ENCODE data around the gene METTL22.
A peak's percentile ranks its signal among the peaks of the same experiment; 100 is the strongest.

Gene METTL22

GRCh38 chr16:8682551-8683259, 61.2 kb downstream of the METTL22 start:
- Histone ChIP-seq H3K27ac (replicated peaks; ENCODE audit: low read length) (no peak overlapping the region), H3K27me3 (ENCODE audit: control insufficient read depth in 3 of 3, insufficient read depth in 3 of 3, low read depth in 1 of 3, low read length in 3 of 3) (peaks cover 0 to 25% (median 0%) of the 10 kb centered on the region in 3 experiments)

GRCh38 chr16:8683640-8684039, 62.1 kb downstream of the METTL22 start:
- Histone ChIP-seq H3K4me1 (ENCODE audit: control insufficient read depth in 2 of 2, insufficient read depth in 1 of 2, low read depth in 1 of 2, low read length in 2 of 2) (peaks cover 7 to 12% of the 10 kb centered on the region in 2 donors), H3K27ac (replicated peaks; ENCODE audit: low read length) (no peak overlapping the region), H2BK5ac (ENCODE audit: low read length) (no peak overlapping the region), H4K91ac (ENCODE audit: low read depth, low read length, poor library complexity) (no peak overlapping the region), H3K23ac (ENCODE audit: low read depth, low read length, poor library complexity) (no peak overlapping the region), H2BK12ac (ENCODE audit: low read length) (no peak overlapping the region), H3K9ac (ENCODE audit: low read depth, low read length, poor library complexity) (no peak overlapping the region), H3K14ac (ENCODE audit: low read length) (no peak overlapping the region), H2AK5ac (ENCODE audit: low read depth, low read length) (no peak overlapping the region), H2BK15ac (ENCODE audit: low read length) (no peak overlapping the region), H3K79me1 (ENCODE audit: low read depth, low read length) (no peaks in the 10 kb centered on the region), H2AFZ (ENCODE audit: low read length) (no peak overlapping the region), H4K8ac (ENCODE audit: low read depth, low read length) (no peak overlapping the region), H3K4me3 (ENCODE audit: low read length in 2 of 2) (no peak overlapping the region), H3K4ac (ENCODE audit: low read length) (no peak overlapping the region), H3K36me3 (replicated peaks in 1 of 2; ENCODE audit: control insufficient read depth in 2 of 2, insufficient read depth in 2 of 2, low read length in 2 of 2) (no peaks in the 10 kb centered on the region), H3K4me2 (ENCODE audit: insufficient read depth, low read length, poor library complexity, severe bottlenecking) (no peak overlapping the region), H3K18ac (ENCODE audit: low read length) (no peak overlapping the region), H2BK120ac (ENCODE audit: low read depth, low read length) (no peak overlapping the region), H3K27me3 (ENCODE audit: control insufficient read depth in 3 of 3, insufficient read depth in 3 of 3, low read depth in 1 of 3, low read length in 3 of 3) (peaks cover 0 to 26% (median 0%) of the 10 kb centered on the region in 3 experiments), H3K9me3 (replicated peaks in 1 of 2; ENCODE audit: control insufficient read depth in 2 of 2, insufficient read depth in 1 of 2, low read depth in 1 of 2, low read length in 2 of 2) (peaks cover 0 to 13% of the 10 kb centered on the region in 2 donors)
- WGBS, 2 donors (ENCODE audit: extremely low coverage in 2 of 2, insufficient read length in 2 of 2, insufficient replicate concordance in 1 of 2), result no CpG with 5 or more reads among the region's 4 CpGs
- DNase-seq (ENCODE audit: low spot score), result no peak

More at GRCh38 chr16:8682551-8683259, 61.2 kb downstream of the METTL22 start:
- Histone ChIP-seq H4K91ac (ENCODE audit: low read depth, low read length, poor library complexity) (no peak overlapping the region), H2AK5ac (ENCODE audit: low read depth, low read length) (no peak overlapping the region), H3K4me3 (ENCODE audit: low read length in 2 of 2) (no peak overlapping the region), H3K9me3 (replicated peaks in 1 of 2; ENCODE audit: control insufficient read depth in 2 of 2, insufficient read depth in 1 of 2, low read depth in 1 of 2, low read length in 2 of 2) (peaks cover 0 to 13% of the 10 kb centered on the region in 2 donors), H3K9ac (ENCODE audit: low read depth, low read length, poor library complexity) (no peak overlapping the region), H3K4ac (ENCODE audit: low read length) (no peak overlapping the region), H3K18ac (ENCODE audit: low read length) (no peak overlapping the region), H2BK120ac (ENCODE audit: low read depth, low read length) (no peak overlapping the region), H3K4me2 (ENCODE audit: insufficient read depth, low read length, poor library complexity, severe bottlenecking) (no peak overlapping the region), H2BK12ac (ENCODE audit: low read length) (no peak overlapping the region), H3K4me1 (ENCODE audit: control insufficient read depth in 2 of 2, insufficient read depth in 1 of 2, low read depth in 1 of 2, low read length in 2 of 2) (peaks cover 7 to 12% of the 10 kb centered on the region in 2 donors), H3K36me3 (replicated peaks in 1 of 2; ENCODE audit: control insufficient read depth in 2 of 2, insufficient read depth in 2 of 2, low read length in 2 of 2) (no peaks in the 10 kb centered on the region), H2BK5ac (ENCODE audit: low read length) (no peak overlapping the region), H2BK15ac (ENCODE audit: low read length) (no peak overlapping the region), H3K14ac (ENCODE audit: low read length) (no peak overlapping the region), H4K8ac (ENCODE audit: low read depth, low read length) (no peak overlapping the region), H2AFZ (ENCODE audit: low read length) (no peak overlapping the region), H3K79me1 (ENCODE audit: low read depth, low read length) (no peaks in the 10 kb centered on the region), H3K23ac (ENCODE audit: low read depth, low read length, poor library complexity) (no peak overlapping the region)
- no CpG with 5 or more reads among the region's 9 CpGs for WGBS, 2 donors (ENCODE audit: extremely low coverage in 2 of 2, insufficient read length in 2 of 2, insufficient replicate concordance in 1 of 2)
- no peak for DNase-seq (ENCODE audit: low spot score)

- no peak overlapping the region for H2BK15ac ChIP-seq (ENCODE audit: low read length)
- H3K4me2 ChIP-seq (ENCODE audit: insufficient read depth, low read length, poor library complexity, severe bottlenecking), result no peak overlapping the region
- peaks cover 7 to 15% of the 10 kb centered on the region in 2 donors for H3K9me3 ChIP-seq (replicated peaks in 1 of 2; ENCODE audit: control insufficient read depth in 2 of 2, insufficient read depth in 1 of 2, low read depth in 1 of 2, low read length in 2 of 2)
- no peaks in the 10 kb centered on the region for H3K36me3 ChIP-seq (replicated peaks in 1 of 2; ENCODE audit: control insufficient read depth in 2 of 2, insufficient read depth in 2 of 2, low read length in 2 of 2)
- H3K23ac ChIP-seq (ENCODE audit: low read depth, low read length, poor library complexity), result no peak overlapping the region
- peak overlapping the region in 1 of 2 donors; percentile 10 for H3K4me3 ChIP-seq (ENCODE audit: low read length in 2 of 2)
- H2BK12ac ChIP-seq (ENCODE audit: low read length), result no peak overlapping the region
- no peak overlapping the region for H4K91ac ChIP-seq (ENCODE audit: low read depth, low read length, poor library complexity)
- DNase-seq (ENCODE audit: low spot score), result no peak
- no peaks in the 10 kb centered on the region for H3K79me1 ChIP-seq (ENCODE audit: low read depth, low read length)
- H3K9ac ChIP-seq (ENCODE audit: low read depth, low read length, poor library complexity), result no peak overlapping the region
- H3K14ac ChIP-seq (ENCODE audit: low read length), result no peak overlapping the region
- H2AK5ac ChIP-seq (ENCODE audit: low read depth, low read length), result no peak overlapping the region
- no CpG with 5 or more reads among the region's 3 CpGs for WGBS, 2 donors (ENCODE audit: extremely low coverage in 2 of 2, insufficient read length in 2 of 2, insufficient replicate concordance in 1 of 2)
- H3K27me3 ChIP-seq (ENCODE audit: control insufficient read depth in 3 of 3, insufficient read depth in 3 of 3, low read depth in 1 of 3, low read length in 3 of 3), result peaks cover 0 to 26% (median 0%) of the 10 kb centered on the region in 3 experiments
- peaks cover 7 to 12% of the 10 kb centered on the region in 2 donors for H3K4me1 ChIP-seq (ENCODE audit: control insufficient read depth in 2 of 2, insufficient read depth in 1 of 2, low read depth in 1 of 2, low read length in 2 of 2)
- H4K8ac ChIP-seq (ENCODE audit: low read depth, low read length), result no peak overlapping the region
- H3K18ac ChIP-seq (ENCODE audit: low read length), result no peak overlapping the region
- peak overlapping the region; percentile 50 for H2AFZ ChIP-seq (ENCODE audit: low read length)
- no peak overlapping the region for H2BK120ac ChIP-seq (ENCODE audit: low read depth, low read length)
- no peak overlapping the region for H3K27ac ChIP-seq (replicated peaks; ENCODE audit: low read length)
- H3K4ac ChIP-seq (ENCODE audit: low read length), result no peak overlapping the region
- no peak overlapping the region for H2BK5ac ChIP-seq (ENCODE audit: low read length)
Measured at GRCh38 chr16:8685617-8686016, 64.1 kb downstream of the METTL22 start.

- WGBS, 2 donors (ENCODE audit: extremely low coverage in 2 of 2, insufficient read length in 2 of 2, insufficient replicate concordance in 1 of 2), result no CpG with 5 or more reads among the region's 7 CpGs
Measured at GRCh38 chr16:8686031-8686621, 64.6 kb downstream of the METTL22 start.

More at GRCh38 chr16:8686031-8686621, 64.6 kb downstream of the METTL22 start:
- Histone ChIP-seq H3K9me3 (replicated peaks in 1 of 2; ENCODE audit: control insufficient read depth in 2 of 2, insufficient read depth in 1 of 2, low read depth in 1 of 2, low read length in 2 of 2) (peaks cover 7 to 15% of the 10 kb centered on the region in 2 donors), H2AK5ac (ENCODE audit: low read depth, low read length) (no peak overlapping the region), H3K79me1 (ENCODE audit: low read depth, low read length) (no peaks in the 10 kb centered on the region), H2BK12ac (ENCODE audit: low read length) (no peak overlapping the region), H2AFZ (ENCODE audit: low read length) (peak overlapping the region; percentile 50), H2BK120ac (ENCODE audit: low read depth, low read length) (no peak overlapping the region), H3K9ac (ENCODE audit: low read depth, low read length, poor library complexity) (peak overlapping the region; percentile 45), H3K27me3 (ENCODE audit: control insufficient read depth in 3 of 3, insufficient read depth in 3 of 3, low read depth in 1 of 3, low read length in 3 of 3) (peaks cover 0 to 26% (median 0%) of the 10 kb centered on the region in 3 experiments), H4K8ac (ENCODE audit: low read depth, low read length) (no peak overlapping the region), H3K4me1 (ENCODE audit: control insufficient read depth in 2 of 2, insufficient read depth in 1 of 2, low read depth in 1 of 2, low read length in 2 of 2) (peaks cover 7 to 12% of the 10 kb centered on the region in 2 donors), H3K4ac (ENCODE audit: low read length) (no peak overlapping the region), H4K91ac (ENCODE audit: low read depth, low read length, poor library complexity) (no peak overlapping the region), H3K4me2 (ENCODE audit: insufficient read depth, low read length, poor library complexity, severe bottlenecking) (no peak overlapping the region), H3K14ac (ENCODE audit: low read length) (no peak overlapping the region), H3K36me3 (replicated peaks in 1 of 2; ENCODE audit: control insufficient read depth in 2 of 2, insufficient read depth in 2 of 2, low read length in 2 of 2) (no peaks in the 10 kb centered on the region), H3K18ac (ENCODE audit: low read length) (peak overlapping the region; percentile 72), H3K27ac (replicated peaks; ENCODE audit: low read length) (no peak overlapping the region), H2BK15ac (ENCODE audit: low read length) (no peak overlapping the region), H2BK5ac (ENCODE audit: low read length) (no peak overlapping the region), H3K4me3 (ENCODE audit: low read length in 2 of 2) (peak overlapping the region in 1 of 2 donors; percentile 10), H3K23ac (ENCODE audit: low read depth, low read length, poor library complexity) (no peak overlapping the region)
- DNase-seq (ENCODE audit: low spot score), result peak; percentile 59

All from neuronal stem cell (in vitro differentiated cells).